Measurements from ENCODE around the gene PLA2R1. TPM values are rescaled to one million over a fixed set of nuclear protein-coding genes. Genes with fewer than 3 reads are reported as not detected.

PLA2R1 gene
- total and polyA plus RNA-seq, 10 of the 15 experiments (the other 5 are each of a cell fraction or from before 2014, with no cell fraction given): 0.01 to 0.05 (median 0.02) TPM; not detected in 6

GRCh38 chr2:159982842-159983785 is 79.3 kb downstream of the PLA2R1 start:
- Histone ChIP-seq H2AFZ (ENCODE audit: control insufficient read depth, low read depth, low read length) (no peak overlapping the region), H3K4me3 (no peak overlapping the region), H4K20me1 (ENCODE audit: control insufficient read depth, insufficient read depth) (no peaks in the 10 kb centered on the region), H3K4me2 (ENCODE audit: control insufficient read depth, insufficient read depth) (no peak overlapping the region), H3K36me3 (ENCODE audit: control insufficient read depth in 2 of 2, insufficient read depth in 2 of 2, low read length in 1 of 2) (no peaks in the 10 kb centered on the region), H3K79me2 (ENCODE audit: control insufficient read depth, insufficient read depth, low read length) (no peaks in the 10 kb centered on the region), H3K9me3 (replicated peaks; ENCODE audit: control insufficient read depth, insufficient read depth, low read length) (no peaks in the 10 kb centered on the region), H3K27ac (ENCODE audit: control insufficient read depth, insufficient read depth) (no peak overlapping the region), H3K4me1 (ENCODE audit: control insufficient read depth, insufficient read depth, low read length) (no peaks in the 10 kb centered on the region), H3K27me3 (replicated peaks in 1 of 2; ENCODE audit: control insufficient read depth in 2 of 2, insufficient read depth in 2 of 2, low read length in 1 of 2) (peaks cover 0 to 5% of the 10 kb centered on the region in 2 experiments; a peak in 1 of 4 replicates), H3K9ac (ENCODE audit: control insufficient read depth, insufficient read depth, low read length) (no peak overlapping the region)
- RAD21 ChIA-PET (ENCODE audit: unreplicated experiment): no interaction called here
- in situ Hi-C loops (cut with MboI): loop anchor here (10.0 kb wide), 1 partner anchor 1078 kb away; no protein-coding TSS in a partner anchor
- FAIRE-seq (no peak), ATAC-seq (no peak), DNase-seq (ENCODE audit: low read depth, low spot score) (no peak)
- SMC1A ChIA-PET (ENCODE audit: uncharacterized antibody, unreplicated experiment): interaction anchor here (0.6 to 2.2 kb wide), 6 partner anchors 9 to 34 kb away, joined by 3 to 6 read pairs (median 3); no protein-coding TSS in a partner anchor
- no TSS peak for BruUV-seq (replicated peaks)
- 44% methylated on average over 7 of the region's 7 CpGs for WGBS (ENCODE audit: insufficient coverage, insufficient replicate concordance, low lambda C conversion rate, missing lambda C conversion rate)
- TF ChIP-seq NFYB (IDR thresholded peaks at IDR 0.05; ENCODE audit: insufficient read depth, low read depth, low read length) (no peak), IKZF2 (IDR thresholded peaks at IDR 0.05) (no peak), CHD2 (IDR thresholded peaks at IDR 0.05; ENCODE audit: borderline replicate concordance, low read depth, low read length) (no peak), IRF4 (IDR thresholded peaks at IDR 0.05; ENCODE audit: low read depth, low read length) (no peak), NBN (IDR thresholded peaks at IDR 0.05) (no peak), ATF7 (IDR thresholded peaks at IDR 0.05; ENCODE audit: low read depth) (no peak), YY1 (IDR thresholded peaks at IDR 0.05; ENCODE audit: low read depth, low read length) (no peak), ATF2 (IDR thresholded peaks at IDR 0.05; ENCODE audit: low read length) (no peak), HDAC6 (IDR thresholded peaks at IDR 0.05; ENCODE audit: unreplicated experiment) (no peak)
- CTCF ChIA-PET: interaction anchor here (1.2 to 1.6 kb wide), 2 partner anchors 15 kb away, joined by 5 to 6 read pairs; no protein-coding TSS in a partner anchor
- intact Hi-C loops (cut with micrococcal nuclease; ENCODE audit: unreplicated experiment): no loop called here
- POLR2A ChIA-PET: interaction anchor here (0.7 kb wide), 1 partner anchor 255 kb away, joined by 4 read pairs; no protein-coding TSS in a partner anchor
